ENCODE data around the gene WDR64.
A peak's percentile ranks its signal among the peaks of the same experiment; 100 is the strongest.
"Not testable (repeated sequence)": the region's sequence is repeated elsewhere in the genome, so short reads cannot be mapped to it uniquely, and the experiment has no call there.

WDR64 gene

DNA sequence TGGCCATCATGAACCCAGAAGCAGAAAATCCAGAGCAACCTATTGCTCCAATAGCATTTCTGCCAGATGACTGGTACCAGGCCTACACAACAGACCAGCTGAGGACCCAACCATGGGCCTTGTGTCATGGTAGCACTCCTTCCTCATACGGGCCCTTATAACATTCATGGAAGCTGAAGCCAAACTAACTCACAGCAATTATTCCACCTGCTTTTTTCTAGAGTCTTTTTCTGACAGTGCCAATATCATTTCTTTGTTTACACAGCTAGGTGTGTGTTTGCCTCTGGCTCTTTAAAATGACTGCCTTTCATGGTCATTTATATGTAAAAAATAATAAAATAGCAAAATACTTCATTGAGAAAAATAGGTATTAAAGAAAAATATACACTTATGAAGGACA, 3.9 kb upstream of the WDR64 start:
- FAIRE-seq = no peak
- DNase-seq (ENCODE audit: insufficient read length, low spot score) = no peak
- TF ChIP-seq, protein P1, sequence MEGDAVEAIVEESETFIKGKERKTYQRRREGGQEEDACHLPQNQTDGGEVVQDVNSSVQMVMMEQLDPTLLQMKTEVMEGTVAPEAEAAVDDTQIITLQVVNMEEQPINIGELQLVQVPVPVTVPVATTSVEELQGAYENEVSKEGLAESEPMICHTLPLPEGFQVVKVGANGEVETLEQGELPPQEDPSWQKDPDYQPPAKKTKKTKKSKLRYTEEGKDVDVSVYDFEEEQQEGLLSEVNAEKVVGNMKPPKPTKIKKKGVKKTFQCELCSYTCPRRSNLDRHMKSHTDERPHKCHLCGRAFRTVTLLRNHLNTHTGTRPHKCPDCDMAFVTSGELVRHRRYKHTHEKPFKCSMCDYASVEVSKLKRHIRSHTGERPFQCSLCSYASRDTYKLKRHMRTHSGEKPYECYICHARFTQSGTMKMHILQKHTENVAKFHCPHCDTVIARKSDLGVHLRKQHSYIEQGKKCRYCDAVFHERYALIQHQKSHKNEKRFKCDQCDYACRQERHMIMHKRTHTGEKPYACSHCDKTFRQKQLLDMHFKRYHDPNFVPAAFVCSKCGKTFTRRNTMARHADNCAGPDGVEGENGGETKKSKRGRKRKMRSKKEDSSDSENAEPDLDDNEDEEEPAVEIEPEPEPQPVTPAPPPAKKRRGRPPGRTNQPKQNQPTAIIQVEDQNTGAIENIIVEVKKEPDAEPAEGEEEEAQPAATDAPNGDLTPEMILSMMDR (IDR thresholded peaks at IDR 0.05; ENCODE audit: insufficient read depth, missing control alignments) = no peak

DNA sequence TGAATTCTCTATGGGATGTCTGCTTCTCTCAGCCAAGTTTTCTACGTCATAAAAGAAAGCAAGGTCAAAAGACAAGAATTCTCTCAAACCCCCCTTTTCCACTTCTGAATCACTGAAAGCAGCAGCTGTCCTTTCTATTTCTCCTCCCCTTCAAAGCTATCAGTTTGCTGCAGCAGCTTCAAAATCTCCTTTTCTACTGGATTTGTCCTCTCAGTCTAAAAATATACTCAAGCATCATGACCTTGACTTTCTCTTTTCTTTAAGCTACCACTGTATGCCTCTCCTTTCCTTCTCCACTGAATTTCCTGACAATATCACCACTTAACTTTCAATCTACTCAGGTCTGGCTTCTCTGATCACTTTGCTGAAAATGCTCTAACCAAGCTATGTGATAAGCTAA, 1.9 kb downstream of the WDR64 start:
- no peak for DNase-seq (ENCODE audit: insufficient read length, low spot score)
- FAIRE-seq = no peak
- TF ChIP-seq, protein P1 (IDR thresholded peaks at IDR 0.05; ENCODE audit: insufficient read depth, missing control alignments) = no peak

DNA sequence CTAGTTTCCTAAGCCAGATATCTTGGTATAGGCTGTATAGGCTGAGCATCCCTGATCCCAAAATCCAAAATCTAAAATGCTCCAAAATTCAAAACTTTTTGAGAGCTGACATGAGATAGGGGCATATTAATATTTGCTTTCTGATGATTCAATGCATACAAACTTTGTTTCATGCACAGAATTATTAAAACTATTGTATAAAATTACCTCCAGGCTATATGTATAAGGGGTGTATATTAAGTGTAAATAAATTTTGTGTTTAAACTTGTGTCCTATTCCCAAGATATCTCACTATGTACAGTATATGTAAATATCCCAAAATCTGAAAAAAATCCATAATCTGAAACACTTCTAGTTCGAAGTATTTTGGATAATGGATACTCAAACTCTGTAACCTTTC, 2.6 kb downstream of the WDR64 start:
- DNase-seq (ENCODE audit: insufficient read length, low spot score) = no peak
- TF ChIP-seq, protein P1 (IDR thresholded peaks at IDR 0.05; ENCODE audit: insufficient read depth, missing control alignments) = no peak
- FAIRE-seq = no peak

DNA sequence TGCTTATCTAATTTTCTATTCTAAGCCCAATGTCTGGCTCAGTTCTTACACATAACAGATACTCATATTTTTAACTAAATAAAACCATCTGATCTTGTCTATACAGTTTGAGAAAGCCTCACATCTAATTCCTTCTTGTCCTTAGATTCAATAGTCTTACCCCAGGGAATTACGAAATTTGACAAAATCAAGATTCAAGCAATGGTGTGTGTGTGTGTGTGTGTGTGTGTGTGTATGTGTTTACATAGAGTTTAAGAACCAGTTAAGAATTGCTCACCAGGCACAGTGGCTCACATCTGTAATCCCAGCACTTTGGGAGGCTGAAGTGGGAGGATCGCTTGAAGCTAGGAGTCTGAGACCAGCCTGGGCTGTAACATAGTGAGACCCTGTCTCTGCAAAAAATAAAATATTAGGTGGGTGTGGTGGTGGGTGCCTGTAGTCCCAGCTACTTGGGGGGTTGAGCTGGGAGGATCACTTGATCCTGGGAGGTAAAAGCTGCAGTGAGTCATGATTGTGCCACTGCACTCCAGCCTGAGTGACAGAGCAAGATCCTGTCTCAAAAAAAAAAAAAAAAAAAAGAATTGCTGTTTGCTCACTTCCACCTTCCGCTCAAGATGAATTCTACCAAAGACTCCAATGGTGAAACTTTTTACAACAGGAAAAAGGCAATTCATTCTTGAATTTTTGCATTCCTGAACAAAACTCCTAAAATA, 6.2 kb downstream of the WDR64 start:
- no peak for FAIRE-seq
- TF ChIP-seq, protein P1 (IDR thresholded peaks at IDR 0.05; ENCODE audit: insufficient read depth, missing control alignments) = no peak
- DNase-seq (ENCODE audit: insufficient read length, low spot score) = no peak

DNA sequence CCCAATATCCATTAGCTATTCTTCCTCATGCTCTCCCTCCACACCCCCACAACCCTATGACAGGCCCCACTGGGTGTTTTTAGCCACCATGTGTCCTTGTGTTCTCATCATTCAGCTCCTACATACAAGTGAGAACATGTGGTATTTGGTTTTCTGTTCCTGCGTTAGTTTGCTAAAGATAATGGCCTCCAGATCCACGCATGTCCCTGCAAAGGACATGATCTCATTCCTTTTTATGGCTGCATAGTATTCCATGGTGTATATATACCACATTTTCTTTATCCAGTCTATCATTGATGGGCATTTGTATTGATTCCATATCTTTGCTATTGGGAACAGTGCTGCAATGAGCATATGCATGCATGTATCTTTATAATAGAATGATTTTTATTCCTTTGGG, 6.9 kb downstream of the WDR64 start:
- not testable (repeated sequence) for DNase-seq (ENCODE audit: insufficient read length, low spot score); FAIRE-seq

DNA sequence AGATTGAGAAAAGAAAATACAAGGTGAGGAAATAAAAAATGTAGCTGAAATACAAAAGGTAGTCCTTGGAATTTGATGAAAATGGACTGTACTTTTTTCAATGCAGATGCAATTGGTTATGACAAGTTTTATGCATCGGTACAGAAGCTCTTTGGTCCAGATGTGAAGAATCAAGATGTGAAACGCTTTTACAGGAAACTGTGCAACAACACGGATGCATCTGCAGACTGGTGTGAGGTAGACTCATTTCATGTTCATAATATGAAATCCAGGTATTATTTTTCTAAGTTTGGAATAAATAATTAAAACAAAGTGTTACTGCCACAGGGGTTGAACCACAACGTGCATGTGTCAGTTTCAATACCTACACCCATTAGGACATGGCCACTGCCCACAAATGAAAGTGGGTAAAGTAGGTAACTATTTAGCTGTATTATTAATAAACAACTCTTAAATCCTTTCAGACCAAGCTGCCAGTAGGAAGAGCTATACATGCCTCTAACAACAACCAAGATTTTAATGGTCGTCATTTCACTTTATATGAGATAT, 8.4 kb downstream of the WDR64 start:
- FAIRE-seq = no peak

DNA sequence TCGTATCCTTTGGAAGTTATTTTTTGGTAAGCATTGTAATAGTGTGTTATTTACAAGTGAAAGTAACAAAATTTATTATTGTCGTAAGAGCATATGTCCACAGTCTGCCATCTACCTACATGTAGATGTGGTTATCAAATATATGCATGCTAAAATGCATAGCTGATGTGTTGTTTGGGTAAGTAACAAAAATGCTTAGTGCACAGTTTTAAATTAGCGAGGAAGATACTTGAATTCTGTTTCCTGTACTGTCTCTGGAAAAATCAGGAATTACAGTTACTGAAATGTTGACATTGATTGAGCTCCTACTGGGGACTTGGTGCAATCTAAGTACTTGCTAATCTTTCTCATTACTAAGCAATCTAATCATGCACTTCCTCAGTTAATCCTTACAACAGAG, 14.3 kb downstream of the WDR64 start:
- TF ChIP-seq, protein P1 (IDR thresholded peaks at IDR 0.05; ENCODE audit: insufficient read depth, missing control alignments) = no peak
- DNase-seq (ENCODE audit: insufficient read length, low spot score) (no peak), FAIRE-seq (peak; percentile 99)

More for the DNA sequence above, 8.4 kb downstream of the WDR64 start:
- no peak for DNase-seq (ENCODE audit: insufficient read length, low spot score)
- TF ChIP-seq, protein P1 (IDR thresholded peaks at IDR 0.05; ENCODE audit: insufficient read depth, missing control alignments) = no peak

All from D721Med (cell line).